HL-60 (cell line): Measurements from ENCODE around the gene SGCB.

Experiments used
- DNase-seq, 2 experiments: peaks; one replicate each; pipeline ENCODE4 v3.0.0-alpha.2; 2010 to 2020; ENCODE audit warnings: low read depth in 1 of 2, low spot score in 1 of 2
- H3K27ac ChIP-seq: fragments of 250-450 bp; sonication (Bioruptor Pico); replicated peaks from 2 replicates; pipeline ENCODE4 v1.5.1; 2020; ENCODE audit warnings: mild to moderate bottlenecking, moderate library complexity
- H3K27me3 ChIP-seq: fragments of 250-450 bp; sonication (Bioruptor Pico); 2 replicates; pipeline ENCODE4 v1.5.1; 2021; ENCODE audit warnings: mild to moderate bottlenecking, moderate library complexity; ENCODE audit not compliant: insufficient read depth, poor library complexity, severe bottlenecking
- H3K4me3 ChIP-seq: replicated peaks from 2 replicates; pipeline ENCODE4 v1.5.1; 2011; ENCODE audit warnings: mild to moderate bottlenecking, control low read depth, low read length; ENCODE audit not compliant: insufficient read depth
- GABPA ChIP-seq: IDR thresholded peaks from 2 replicates; pipeline ENCODE4 v1.6.1; 2012; ENCODE audit warnings: low read depth
- POLR2AphosphoS5 ChIP-seq: IDR thresholded peaks from 2 replicates; pipeline ENCODE4 v1.6.1; 2012; ENCODE audit warnings: low read depth
- SPI1 ChIP-seq: IDR thresholded peaks from 2 replicates; pipeline ENCODE4 v1.6.1; 2012; ENCODE audit warnings: low read depth, mild to moderate bottlenecking, borderline replicate concordance
- TF ChIP-seq, protein P1 (sequence below): IDR thresholded peaks from one replicate; pipeline ENCODE4 v1.5.1; 2011; ENCODE audit warnings: low read length, control low read depth, inconsistent platforms; ENCODE audit not compliant: insufficient read depth
- TF ChIP-seq, protein P2 (sequence below): IDR thresholded peaks from 2 replicates; pipeline ENCODE4 v1.6.1; 2012; ENCODE audit warnings: low read depth; ENCODE audit not compliant: insufficient replicate concordance

SGCB gene

DNA sequence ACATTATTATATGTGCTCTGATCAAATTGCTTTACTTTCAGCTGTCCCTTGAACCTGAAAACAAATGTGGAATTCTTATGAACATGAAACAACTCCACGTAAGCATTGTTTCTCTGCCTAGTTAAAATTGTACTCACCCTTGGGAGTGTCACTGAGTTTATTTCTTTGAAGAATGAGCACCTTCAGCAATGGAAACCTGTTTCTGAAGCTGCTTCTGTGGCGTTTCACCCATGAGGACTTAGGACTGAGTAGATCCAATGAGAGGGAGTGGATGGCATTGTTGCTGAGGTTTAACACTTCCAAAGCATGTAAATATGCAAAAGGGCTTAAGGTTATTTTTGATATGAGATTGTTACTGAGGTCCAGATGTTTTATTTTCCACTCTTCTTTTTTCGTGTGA is 21.1 kb downstream of the SGCB start:
- Histone ChIP-seq H3K4me3 (no peak overlapping the region), H3K27ac (no peak overlapping the region), H3K27me3 (no peaks in the 10 kb centered on the region)
- DNase-seq: no peak
- TF ChIP-seq, protein P1, sequence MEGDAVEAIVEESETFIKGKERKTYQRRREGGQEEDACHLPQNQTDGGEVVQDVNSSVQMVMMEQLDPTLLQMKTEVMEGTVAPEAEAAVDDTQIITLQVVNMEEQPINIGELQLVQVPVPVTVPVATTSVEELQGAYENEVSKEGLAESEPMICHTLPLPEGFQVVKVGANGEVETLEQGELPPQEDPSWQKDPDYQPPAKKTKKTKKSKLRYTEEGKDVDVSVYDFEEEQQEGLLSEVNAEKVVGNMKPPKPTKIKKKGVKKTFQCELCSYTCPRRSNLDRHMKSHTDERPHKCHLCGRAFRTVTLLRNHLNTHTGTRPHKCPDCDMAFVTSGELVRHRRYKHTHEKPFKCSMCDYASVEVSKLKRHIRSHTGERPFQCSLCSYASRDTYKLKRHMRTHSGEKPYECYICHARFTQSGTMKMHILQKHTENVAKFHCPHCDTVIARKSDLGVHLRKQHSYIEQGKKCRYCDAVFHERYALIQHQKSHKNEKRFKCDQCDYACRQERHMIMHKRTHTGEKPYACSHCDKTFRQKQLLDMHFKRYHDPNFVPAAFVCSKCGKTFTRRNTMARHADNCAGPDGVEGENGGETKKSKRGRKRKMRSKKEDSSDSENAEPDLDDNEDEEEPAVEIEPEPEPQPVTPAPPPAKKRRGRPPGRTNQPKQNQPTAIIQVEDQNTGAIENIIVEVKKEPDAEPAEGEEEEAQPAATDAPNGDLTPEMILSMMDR: no peak
- TF ChIP-seq SPI1: no peak
- TF ChIP-seq GABPA: no peak
- no peak for TF ChIP-seq POLR2AphosphoS5
- TF ChIP-seq, protein P2, sequence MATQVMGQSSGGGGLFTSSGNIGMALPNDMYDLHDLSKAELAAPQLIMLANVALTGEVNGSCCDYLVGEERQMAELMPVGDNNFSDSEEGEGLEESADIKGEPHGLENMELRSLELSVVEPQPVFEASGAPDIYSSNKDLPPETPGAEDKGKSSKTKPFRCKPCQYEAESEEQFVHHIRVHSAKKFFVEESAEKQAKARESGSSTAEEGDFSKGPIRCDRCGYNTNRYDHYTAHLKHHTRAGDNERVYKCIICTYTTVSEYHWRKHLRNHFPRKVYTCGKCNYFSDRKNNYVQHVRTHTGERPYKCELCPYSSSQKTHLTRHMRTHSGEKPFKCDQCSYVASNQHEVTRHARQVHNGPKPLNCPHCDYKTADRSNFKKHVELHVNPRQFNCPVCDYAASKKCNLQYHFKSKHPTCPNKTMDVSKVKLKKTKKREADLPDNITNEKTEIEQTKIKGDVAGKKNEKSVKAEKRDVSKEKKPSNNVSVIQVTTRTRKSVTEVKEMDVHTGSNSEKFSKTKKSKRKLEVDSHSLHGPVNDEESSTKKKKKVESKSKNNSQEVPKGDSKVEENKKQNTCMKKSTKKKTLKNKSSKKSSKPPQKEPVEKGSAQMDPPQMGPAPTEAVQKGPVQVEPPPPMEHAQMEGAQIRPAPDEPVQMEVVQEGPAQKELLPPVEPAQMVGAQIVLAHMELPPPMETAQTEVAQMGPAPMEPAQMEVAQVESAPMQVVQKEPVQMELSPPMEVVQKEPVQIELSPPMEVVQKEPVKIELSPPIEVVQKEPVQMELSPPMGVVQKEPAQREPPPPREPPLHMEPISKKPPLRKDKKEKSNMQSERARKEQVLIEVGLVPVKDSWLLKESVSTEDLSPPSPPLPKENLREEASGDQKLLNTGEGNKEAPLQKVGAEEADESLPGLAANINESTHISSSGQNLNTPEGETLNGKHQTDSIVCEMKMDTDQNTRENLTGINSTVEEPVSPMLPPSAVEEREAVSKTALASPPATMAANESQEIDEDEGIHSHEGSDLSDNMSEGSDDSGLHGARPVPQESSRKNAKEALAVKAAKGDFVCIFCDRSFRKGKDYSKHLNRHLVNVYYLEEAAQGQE: no peak

GRCh38 chr4:52015366-52015765 is 22.7 kb downstream of the SGCB start:
- no peak overlapping the region for H3K4me3 ChIP-seq
- DNase-seq: peak in 1 of 2 experiments; percentile 13
- TF ChIP-seq POLR2AphosphoS5 (no peak), GABPA (no peak), SPI1 (no peak)
- TF ChIP-seq, protein P2: no peak
- TF ChIP-seq, protein P1: no peak
- no peak overlapping the region for H3K27ac ChIP-seq
- H3K27me3 ChIP-seq: no peaks in the 10 kb centered on the region

DNA sequence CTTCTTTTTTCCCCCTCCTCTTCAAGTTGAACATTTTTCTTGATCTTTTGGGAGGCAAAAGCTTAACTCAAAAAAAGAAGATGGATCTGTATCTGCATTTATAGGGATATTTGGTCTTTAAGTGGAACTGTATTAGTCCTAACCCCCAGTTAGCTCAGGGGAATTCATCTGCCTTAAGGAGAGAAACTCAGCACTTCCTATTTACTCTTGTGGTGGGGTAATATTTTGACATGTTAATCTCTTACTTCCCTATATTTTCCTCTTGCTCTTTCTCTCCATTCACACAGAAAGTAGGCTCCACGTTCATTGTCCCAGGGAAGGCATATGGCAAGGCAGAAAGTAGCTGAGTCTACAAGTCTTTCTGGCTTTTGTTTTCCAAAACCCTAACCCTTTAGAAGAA is 23.2 kb downstream of the SGCB start:
- no peaks in the 10 kb centered on the region for H3K27me3 ChIP-seq
- DNase-seq: peak in 1 of 2 experiments; percentile 25
- H3K4me3 ChIP-seq: no peak overlapping the region
- TF ChIP-seq, protein P2: no peak
- peak; percentile 89 for TF ChIP-seq SPI1
- H3K27ac ChIP-seq: no peak overlapping the region

- no peak for TF ChIP-seq POLR2AphosphoS5
- TF ChIP-seq, protein P2: no peak
- no peak for TF ChIP-seq SPI1
- TF ChIP-seq, protein P1: no peak
- no peak for TF ChIP-seq GABPA
Measured at GRCh38 chr4:52012651-52013050, 25.4 kb downstream of the SGCB start.

More at GRCh38 chr4:52012651-52013050, 25.4 kb downstream of the SGCB start:
- no peak for DNase-seq
- Histone ChIP-seq H3K4me3 (no peak overlapping the region), H3K27me3 (no peaks in the 10 kb centered on the region), H3K27ac (no peak overlapping the region)
